ENCODE results near the gene USH1C. TPM values are rescaled to one million over a fixed set of nuclear protein-coding genes. Genes with fewer than 3 reads are reported as not detected.

Gene USH1C
- total RNA-seq, 1 donor from 2014 or later = not detected

DNA sequence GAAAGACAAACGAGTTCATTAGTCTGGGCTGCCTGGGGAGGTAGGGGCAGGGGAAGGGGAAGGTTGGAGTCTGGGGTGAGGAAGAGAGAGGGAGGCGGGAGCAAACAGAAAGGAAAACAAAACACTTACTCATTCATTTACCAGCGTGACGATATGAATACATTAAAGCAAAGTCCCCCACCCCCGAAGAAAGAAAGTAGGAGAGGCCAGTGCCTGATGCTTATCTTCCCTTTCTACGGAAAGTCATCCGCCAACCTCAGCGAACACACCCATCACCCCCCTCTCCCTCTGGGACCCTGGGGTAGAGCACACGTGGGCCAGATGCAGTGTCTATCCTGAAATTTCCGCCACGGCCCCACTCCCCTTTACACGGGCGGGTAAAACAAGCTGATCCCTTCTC lies 81.3 kb downstream of the USH1C start:
- TF ChIP-seq, protein P1, sequence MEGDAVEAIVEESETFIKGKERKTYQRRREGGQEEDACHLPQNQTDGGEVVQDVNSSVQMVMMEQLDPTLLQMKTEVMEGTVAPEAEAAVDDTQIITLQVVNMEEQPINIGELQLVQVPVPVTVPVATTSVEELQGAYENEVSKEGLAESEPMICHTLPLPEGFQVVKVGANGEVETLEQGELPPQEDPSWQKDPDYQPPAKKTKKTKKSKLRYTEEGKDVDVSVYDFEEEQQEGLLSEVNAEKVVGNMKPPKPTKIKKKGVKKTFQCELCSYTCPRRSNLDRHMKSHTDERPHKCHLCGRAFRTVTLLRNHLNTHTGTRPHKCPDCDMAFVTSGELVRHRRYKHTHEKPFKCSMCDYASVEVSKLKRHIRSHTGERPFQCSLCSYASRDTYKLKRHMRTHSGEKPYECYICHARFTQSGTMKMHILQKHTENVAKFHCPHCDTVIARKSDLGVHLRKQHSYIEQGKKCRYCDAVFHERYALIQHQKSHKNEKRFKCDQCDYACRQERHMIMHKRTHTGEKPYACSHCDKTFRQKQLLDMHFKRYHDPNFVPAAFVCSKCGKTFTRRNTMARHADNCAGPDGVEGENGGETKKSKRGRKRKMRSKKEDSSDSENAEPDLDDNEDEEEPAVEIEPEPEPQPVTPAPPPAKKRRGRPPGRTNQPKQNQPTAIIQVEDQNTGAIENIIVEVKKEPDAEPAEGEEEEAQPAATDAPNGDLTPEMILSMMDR (IDR thresholded peaks at IDR 0.05; ENCODE audit: partially characterized antibody, unreplicated experiment) = no peak
- Mint-ChIP-seq H3K27ac (ENCODE audit: unreplicated experiment) (no peak overlapping the region), H3K27me3 (ENCODE audit: unreplicated experiment) (peaks cover 7% of the 10 kb centered on the region), H3K4me3 (ENCODE audit: unreplicated experiment) (no peak overlapping the region), H3K9me3 (ENCODE audit: unreplicated experiment) (peaks cover 8% of the 10 kb centered on the region), H3K36me3 (ENCODE audit: unreplicated experiment) (no peaks in the 10 kb centered on the region), H3K4me1 (ENCODE audit: low read depth, unreplicated experiment) (peaks cover 3% of the 10 kb centered on the region)
- DNase-seq = no peak

DNA sequence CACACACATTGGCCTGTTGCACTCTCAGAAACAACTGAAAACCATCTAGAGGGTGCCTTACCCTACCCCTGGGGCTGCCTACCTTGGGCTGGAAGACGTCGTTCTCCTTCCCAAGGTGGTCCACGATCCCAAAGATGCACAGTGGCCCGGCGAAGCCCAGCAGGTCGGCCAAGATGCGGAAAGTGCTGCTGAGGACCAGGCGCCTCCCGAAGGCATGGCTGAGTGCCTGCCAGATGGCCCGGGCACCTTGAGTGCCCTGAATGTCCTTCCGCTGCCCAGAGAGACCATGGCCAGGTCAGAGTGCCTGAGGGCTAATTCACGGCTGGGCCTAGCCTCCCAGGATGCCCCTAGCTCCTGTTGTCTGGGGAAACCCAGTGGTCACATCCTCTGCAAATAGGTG lies 83.8 kb downstream of the USH1C start:
- H3K27me3 Mint-ChIP-seq (ENCODE audit: unreplicated experiment) = peaks cover 4% of the 10 kb centered on the region
- H3K4me1 Mint-ChIP-seq (ENCODE audit: low read depth, unreplicated experiment) = peaks cover 4% of the 10 kb centered on the region
- H3K9me3 Mint-ChIP-seq (ENCODE audit: unreplicated experiment) = peaks cover 6% of the 10 kb centered on the region
- TF ChIP-seq, protein P1 (IDR thresholded peaks at IDR 0.05; ENCODE audit: partially characterized antibody, unreplicated experiment) = no peak
- no peak for DNase-seq
- H3K27ac Mint-ChIP-seq (ENCODE audit: unreplicated experiment) = no peak overlapping the region
- no peak overlapping the region for H3K4me3 Mint-ChIP-seq (ENCODE audit: unreplicated experiment)
- H3K36me3 Mint-ChIP-seq (ENCODE audit: unreplicated experiment) = no peaks in the 10 kb centered on the region

- H3K27ac Mint-ChIP-seq (ENCODE audit: unreplicated experiment) = no peak overlapping the region
- H3K9me3 Mint-ChIP-seq (ENCODE audit: unreplicated experiment) = peaks cover 6% of the 10 kb centered on the region
- H3K4me1 Mint-ChIP-seq (ENCODE audit: low read depth, unreplicated experiment) = peaks cover 4% of the 10 kb centered on the region
- DNase-seq = no peak
- no peaks in the 10 kb centered on the region for H3K36me3 Mint-ChIP-seq (ENCODE audit: unreplicated experiment)
- H3K27me3 Mint-ChIP-seq (ENCODE audit: unreplicated experiment) = peaks cover 4% of the 10 kb centered on the region
- TF ChIP-seq, protein P1 (IDR thresholded peaks at IDR 0.05; ENCODE audit: partially characterized antibody, unreplicated experiment) = no peak
- no peak overlapping the region for H3K4me3 Mint-ChIP-seq (ENCODE audit: unreplicated experiment)
These were observed 84.8 kb downstream of the USH1C start for GRCh38 chr11:17459236-17459896.

DNA sequence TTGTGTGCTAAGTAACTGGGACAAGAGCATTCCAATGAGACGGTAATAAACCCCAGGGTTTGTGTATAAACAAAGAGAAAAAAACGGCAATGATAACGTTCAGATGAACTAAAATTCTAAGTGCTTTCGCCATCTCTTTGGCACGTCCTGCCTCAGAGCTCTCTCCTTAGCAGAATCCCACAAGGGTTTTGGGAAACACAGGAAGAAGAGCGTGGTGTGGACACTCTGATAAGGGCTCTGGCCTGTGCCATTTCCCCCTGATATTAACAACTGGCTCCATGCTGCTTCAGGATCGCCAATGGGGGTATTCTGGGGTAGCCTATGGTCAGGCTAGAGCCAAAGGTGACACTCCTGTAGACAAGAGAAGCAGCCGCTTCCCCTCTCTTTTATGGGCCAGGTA lies 85.9 kb downstream of the USH1C start:
- Mint-ChIP-seq H3K27ac (ENCODE audit: unreplicated experiment) (no peak overlapping the region), H3K27me3 (ENCODE audit: unreplicated experiment) (peaks cover 4% of the 10 kb centered on the region)

More for the DNA sequence above, 85.9 kb downstream of the USH1C start:
- H3K4me3 Mint-ChIP-seq (ENCODE audit: unreplicated experiment) = no peak overlapping the region
- H3K36me3 Mint-ChIP-seq (ENCODE audit: unreplicated experiment) = no peaks in the 10 kb centered on the region
- H3K4me1 Mint-ChIP-seq (ENCODE audit: low read depth, unreplicated experiment) = peaks cover 4% of the 10 kb centered on the region
- H3K9me3 Mint-ChIP-seq (ENCODE audit: unreplicated experiment) = peaks cover 6% of the 10 kb centered on the region
- TF ChIP-seq, protein P1 (IDR thresholded peaks at IDR 0.05; ENCODE audit: partially characterized antibody, unreplicated experiment) = no peak
- DNase-seq = no peak
